OCI-LY7 (cell line): ENCODE measurements around the gene KPTN. TPM values are rescaled to one million over a fixed set of nuclear protein-coding genes. Genes with fewer than 3 reads are reported as not detected.

ENCODE experiments used
- BruUV-seq: library from RNA; stranded (reverse); fragments of 400-500 nt; replicated peaks from 2 replicates; lab custom pipeline; 2021; lab: Mats Ljungman, UMichigan
- CTCF ChIA-PET: fragments of 300-600 bp; sonication (Branson Sonifier 250); formaldehyde crosslinking; loops from one replicate; lab custom pipeline; 2022; ENCODE audit warnings: antibody characterized with exemption; ENCODE audit not compliant: unreplicated experiment; lab: Charles Lee
- POLR2A ChIA-PET: fragments of 300-600 bp; sonication (Branson Sonifier 250); formaldehyde crosslinking; loops from one replicate; lab custom pipeline; 2022; ENCODE audit warnings: antibody characterized with exemption; lab: Charles Lee
- DNase-seq: peaks from one replicate; pipeline ENCODE4 v3.0.0-alpha.2; 2015; ENCODE audit warnings: low spot score
- H2AFZ ChIP-seq: fragments of 200-600 bp; sonication (generic), shearing (Covaris generic); 2 replicates; pipeline ENCODE4 v1.6.1; 2014; ENCODE audit warnings: mild to moderate bottlenecking, antibody characterized with exemption, low read length, moderate library complexity
- H3K27ac ChIP-seq: fragments of 200-600 bp; sonication (generic); 2 replicates; pipeline ENCODE4 v1.5.1; 2014; ENCODE audit warnings: mixed run types, low read depth, mild to moderate bottlenecking, moderate library complexity, low read length, inconsistent platforms; ENCODE audit not compliant: poor library complexity, severe bottlenecking
- H3K36me3 ChIP-seq: fragments of 200-600 bp; sonication (generic); 2 replicates; pipeline ENCODE4 v1.6.1; 2014; ENCODE audit warnings: mild to moderate bottlenecking, antibody characterized with exemption, low read length, moderate library complexity, mixed read lengths; ENCODE audit not compliant: insufficient read depth
- H3K4me1 ChIP-seq: fragments of 200-600 bp; sonication (generic); 2 replicates; pipeline ENCODE4 v1.5.1; 2014; ENCODE audit warnings: mild to moderate bottlenecking, low read length; ENCODE audit not compliant: insufficient read depth, poor library complexity, severe bottlenecking
- H3K4me2 ChIP-seq: fragments of 200-600 bp; sonication (generic); 2 replicates; pipeline ENCODE4 v1.6.1; 2014; ENCODE audit warnings: mild to moderate bottlenecking, low read length
- H3K4me3 ChIP-seq: fragments of 200-600 bp; sonication (generic); 2 replicates; pipeline ENCODE4 v1.5.1; 2014; ENCODE audit warnings: mild to moderate bottlenecking, low read depth, low read length; ENCODE audit not compliant: poor library complexity, severe bottlenecking
- H3K79me2 ChIP-seq: fragments of 200-600 bp; sonication (generic); 2 replicates; pipeline ENCODE4 v1.6.1; 2016; ENCODE audit warnings: low read depth, mild to moderate bottlenecking, low read length, moderate library complexity, mixed read lengths; ENCODE audit not compliant: insufficient read depth
- H3K9me2 ChIP-seq: fragments of 200-600 bp; sonication (generic); 2 replicates; pipeline ENCODE4 v1.6.1; 2016; ENCODE audit warnings: mild to moderate bottlenecking, low read length, mixed read lengths; ENCODE audit not compliant: insufficient read depth
- H3K9me3 ChIP-seq: fragments of 200-600 bp; sonication (generic); 2 replicates; pipeline ENCODE4 v1.6.1; 2014; ENCODE audit warnings: mild to moderate bottlenecking, mixed run types, low read length, mixed read lengths
- H4K20me1 ChIP-seq: fragments of 200-600 bp; sonication (generic); 2 replicates; pipeline ENCODE4 v1.6.1; 2014; ENCODE audit warnings: mild to moderate bottlenecking, antibody characterized with exemption, low read length, moderate library complexity, mixed read lengths; ENCODE audit not compliant: insufficient read depth
- CTCF ChIP-seq: fragments of 200-600 bp; sonication (generic); conservative IDR thresholded peaks from 2 replicates; pipeline ENCODE4 v1.5.1; 2014; ENCODE audit warnings: mild to moderate bottlenecking, antibody characterized with exemption, low read length, moderate library complexity, mixed read lengths
- EZH2phosphoT487 ChIP-seq: fragments of 200-600 bp; sonication (generic); IDR thresholded peaks from 2 replicates; pipeline ENCODE4 v1.6.1; 2018; ENCODE audit warnings: low read depth, borderline replicate concordance, mild to moderate bottlenecking, mixed run types, antibody characterized with exemption, low read length, moderate library complexity, mixed read lengths
- intact Hi-C: fragments of 100-400 bp; cut with micrococcal nuclease; formaldehyde crosslinking; loops from one replicate; pipeline ENCODE4 v1.10.0; 2022; ENCODE audit not compliant: unreplicated experiment
- total RNA-seq, 2 experiments: library from RNA; depleted of rRNA in 1 of 2; stranded (reverse); fragments of >200 nt in 1 of 2; shearing (Covaris generic) in 1 of 2; gene quantifications; 2 replicates each; pipeline ENCODE4 v1.2.3, GENCODE V29; 2014 to 2022

Gene KPTN
- total RNA-seq, 2 experiments from 2014 or later = 13.6 to 14.0 TPM

GRCh38 chr19:47509170-47509847, 25.3 kb upstream of the KPTN start:
- Histone ChIP-seq H3K4me3 (no peak overlapping the region), H2AFZ (no peak overlapping the region), H3K4me1 (peaks cover 30% of the 10 kb centered on the region), H3K27ac (no peak overlapping the region), H4K20me1 (no peaks in the 10 kb centered on the region), H3K79me2 (peaks cover 45% of the 10 kb centered on the region), H3K4me2 (no peak overlapping the region), H3K36me3 (peaks cover 4% of the 10 kb centered on the region; the same call in 1 of the 2 replicates), H3K9me2 (no peaks in the 10 kb centered on the region), H3K9me3 (no peaks in the 10 kb centered on the region)
- CTCF ChIA-PET = no interaction called here
- intact Hi-C loops = no loop called here
- POLR2A ChIA-PET = interaction anchor here (0.7 kb wide), 1 partner anchor 1485 kb away, joined by 3 read pairs; no protein-coding TSS in a partner anchor
- DNase-seq = no peak
- no TSS peak for BruUV-seq
- no peak for TF ChIP-seq EZH2phosphoT487
- TF ChIP-seq CTCF = no peak

DNA sequence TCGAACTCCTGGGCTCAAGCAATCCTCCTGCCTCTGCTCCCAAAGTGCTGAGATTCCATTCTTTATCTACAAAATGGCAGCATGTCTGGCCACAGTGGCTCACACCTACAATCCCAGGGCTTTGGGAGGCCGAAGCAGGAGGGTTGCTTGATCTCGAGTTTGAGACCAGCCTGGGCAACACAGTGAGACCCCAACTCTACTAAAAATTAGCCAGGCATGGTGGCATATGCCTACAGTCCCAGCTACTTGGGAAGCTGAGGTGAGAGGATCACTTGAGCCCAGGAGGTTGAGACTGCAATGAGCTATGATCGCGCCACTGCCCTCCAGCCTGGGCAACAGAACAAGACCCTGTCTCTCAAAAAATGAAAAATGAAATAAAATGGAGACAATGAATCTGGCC, 24.7 kb upstream of the KPTN start:
- Histone ChIP-seq H4K20me1 (no peaks in the 10 kb centered on the region), H3K4me1 (peaks cover 25% of the 10 kb centered on the region), H3K36me3 (peaks cover 8% of the 10 kb centered on the region; the same call in 1 of the 2 replicates), H3K79me2 (peaks cover 39% of the 10 kb centered on the region), H3K9me3 (no peaks in the 10 kb centered on the region), H3K27ac (no peak overlapping the region), H2AFZ (no peak overlapping the region), H3K4me3 (no peak overlapping the region), H3K4me2 (no peak overlapping the region), H3K9me2 (no peaks in the 10 kb centered on the region)
- no peak for DNase-seq
- POLR2A ChIA-PET = no interaction called here
- no TSS peak for BruUV-seq
- CTCF ChIA-PET = no interaction called here
- intact Hi-C loops = no loop called here
- TF ChIP-seq EZH2phosphoT487 (no peak), CTCF (no peak)

GRCh38 chr19:47507924-47508553, 24.0 kb upstream of the KPTN start:
- no peak overlapping the region for H2AFZ ChIP-seq
- no TSS peak for BruUV-seq
- peaks cover 15% of the 10 kb centered on the region; the same call in 1 of the 2 replicates for H3K36me3 ChIP-seq
- H3K4me1 ChIP-seq = peaks cover 19% of the 10 kb centered on the region
- no peaks in the 10 kb centered on the region for H3K9me2 ChIP-seq
- no peak for DNase-seq
- POLR2A ChIA-PET = no interaction called here
- no peaks in the 10 kb centered on the region for H4K20me1 ChIP-seq
- H3K4me3 ChIP-seq = no peak overlapping the region
- H3K79me2 ChIP-seq = peaks cover 32% of the 10 kb centered on the region
- TF ChIP-seq EZH2phosphoT487 (no peak), CTCF (no peak)
- CTCF ChIA-PET = no interaction called here
- intact Hi-C loops = no loop called here
- H3K4me2 ChIP-seq = no peak overlapping the region
- H3K9me3 ChIP-seq = no peaks in the 10 kb centered on the region
- H3K27ac ChIP-seq = no peak overlapping the region
